ENCODE results near the gene FAM163B.

DNA sequence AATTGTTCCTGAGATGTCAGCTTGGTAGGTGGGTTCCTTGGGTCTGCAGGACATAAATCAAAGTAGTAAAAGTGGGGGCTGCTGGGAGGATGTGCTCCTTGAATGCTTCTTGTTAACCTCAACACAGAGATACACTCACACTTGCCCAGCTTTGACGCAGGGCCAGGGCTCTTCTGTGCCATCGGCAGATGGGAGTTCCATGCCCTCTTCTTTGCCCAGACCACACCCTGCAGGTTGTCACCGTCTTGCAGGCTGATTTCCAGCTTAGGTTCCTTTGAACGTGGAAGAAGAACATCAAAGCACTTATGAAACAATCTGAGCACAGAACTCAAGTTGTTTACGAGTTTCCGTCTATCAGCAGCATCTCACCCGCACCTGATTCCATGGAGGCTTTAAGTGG lies 38.0 kb upstream of the FAM163B start:
- TF ChIP-seq, protein P1, sequence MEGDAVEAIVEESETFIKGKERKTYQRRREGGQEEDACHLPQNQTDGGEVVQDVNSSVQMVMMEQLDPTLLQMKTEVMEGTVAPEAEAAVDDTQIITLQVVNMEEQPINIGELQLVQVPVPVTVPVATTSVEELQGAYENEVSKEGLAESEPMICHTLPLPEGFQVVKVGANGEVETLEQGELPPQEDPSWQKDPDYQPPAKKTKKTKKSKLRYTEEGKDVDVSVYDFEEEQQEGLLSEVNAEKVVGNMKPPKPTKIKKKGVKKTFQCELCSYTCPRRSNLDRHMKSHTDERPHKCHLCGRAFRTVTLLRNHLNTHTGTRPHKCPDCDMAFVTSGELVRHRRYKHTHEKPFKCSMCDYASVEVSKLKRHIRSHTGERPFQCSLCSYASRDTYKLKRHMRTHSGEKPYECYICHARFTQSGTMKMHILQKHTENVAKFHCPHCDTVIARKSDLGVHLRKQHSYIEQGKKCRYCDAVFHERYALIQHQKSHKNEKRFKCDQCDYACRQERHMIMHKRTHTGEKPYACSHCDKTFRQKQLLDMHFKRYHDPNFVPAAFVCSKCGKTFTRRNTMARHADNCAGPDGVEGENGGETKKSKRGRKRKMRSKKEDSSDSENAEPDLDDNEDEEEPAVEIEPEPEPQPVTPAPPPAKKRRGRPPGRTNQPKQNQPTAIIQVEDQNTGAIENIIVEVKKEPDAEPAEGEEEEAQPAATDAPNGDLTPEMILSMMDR (IDR thresholded peaks at IDR 0.05; ENCODE audit: low read length), result no peak
- TF ChIP-seq EZH2 (IDR thresholded peaks at IDR 0.05; ENCODE audit: borderline replicate concordance, low read length), result no peak
